GM20431 (cell line): ENCODE data around the gene PRDM4.
"Not testable (repeated sequence)": the region's sequence is repeated elsewhere in the genome, so short reads cannot be mapped to it uniquely, and the experiment has no call there.

Source experiments
- in situ Hi-C: fragments of 300-500 bp; cut with MseI, MboI; formaldehyde crosslinking; loops from one replicate; pipeline ENCODE4 v1.15.0; 2020; ENCODE audit warnings: low sequenced_read_pairs; ENCODE audit not compliant: unreplicated experiment

PRDM4 gene

DNA sequence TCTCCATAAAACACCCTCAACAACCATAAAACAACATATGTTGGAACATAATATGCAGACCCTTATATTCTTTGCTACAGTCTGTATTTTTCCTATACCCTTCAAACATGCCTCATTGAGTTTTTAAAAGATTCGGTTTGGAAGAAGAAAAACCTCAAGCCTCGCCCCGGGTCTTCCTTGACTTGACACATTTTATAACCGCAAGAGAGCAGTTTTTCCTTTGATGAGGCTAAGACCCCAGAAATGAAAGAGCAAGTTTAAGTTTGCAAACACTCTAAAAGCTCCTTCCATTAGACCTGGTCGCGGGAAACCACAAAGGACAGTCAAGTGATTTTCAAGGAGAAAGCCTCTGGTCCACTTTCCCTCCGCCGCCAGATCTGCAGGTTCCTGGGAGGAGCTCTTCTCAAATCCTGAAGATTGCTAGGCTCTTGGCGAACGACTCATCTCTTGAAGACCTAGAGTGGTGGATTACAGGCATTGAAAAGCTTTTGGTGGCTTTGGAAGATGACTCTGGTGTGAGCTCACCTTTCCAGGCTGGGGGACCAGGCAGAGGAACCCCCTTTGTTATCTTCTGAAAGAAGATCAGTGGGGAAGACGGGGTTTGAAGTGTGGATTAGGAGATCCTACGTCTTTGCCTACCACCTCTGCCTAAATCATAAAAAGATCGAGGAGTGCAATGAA, 13.6 kb upstream of the PRDM4 start, which contains the start of gene ASCL4:
Gene ASCL4, plus strand, starts transcription at position 356 of the 681 bp plus-strand sequence. CDS start 515 bp downstream, outside the sequence.
- in situ Hi-C loops: no loop called here

DNA sequence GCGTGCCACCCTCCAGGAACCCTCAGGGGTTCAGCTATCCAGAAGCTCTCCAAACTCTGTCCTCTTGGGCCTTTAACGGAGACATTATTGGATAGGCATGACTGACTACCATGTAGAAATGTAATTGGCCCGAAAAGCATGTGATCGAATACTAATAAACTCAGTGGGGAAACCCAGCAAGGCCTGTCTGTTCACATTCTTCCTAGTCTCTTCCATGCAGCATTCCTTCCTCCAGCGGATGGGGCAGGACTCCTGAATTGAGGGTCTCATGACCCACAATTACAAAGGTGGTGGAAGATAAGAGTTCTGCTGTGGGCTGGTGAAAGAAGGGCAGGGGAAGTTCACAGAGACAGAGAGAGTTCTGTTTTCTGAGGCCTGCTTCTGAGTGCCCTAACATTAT, 6.5 kb upstream of the PRDM4 start:
- in situ Hi-C loops: loop anchor here (10.0 kb wide), 1 partner anchor 117 kb away; no protein-coding TSS in a partner anchor

DNA sequence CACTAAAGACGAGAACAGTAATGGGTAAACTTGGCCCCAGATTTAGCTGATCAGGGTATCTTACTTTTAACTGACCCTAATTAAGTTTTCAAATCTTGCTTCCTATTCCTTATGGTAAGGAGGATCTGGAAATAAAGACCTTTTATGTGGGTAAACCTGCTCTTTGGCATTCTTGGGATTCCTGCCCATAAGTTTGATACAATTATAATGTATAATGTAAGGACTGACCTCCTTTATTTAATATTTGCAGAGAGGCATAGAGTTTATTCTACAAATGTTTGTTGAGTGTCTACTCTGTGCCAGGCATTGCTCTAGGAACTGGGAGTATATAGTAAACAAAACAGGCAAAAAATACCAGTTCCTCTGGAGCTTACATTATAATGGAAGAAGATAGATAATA, 4.4 kb upstream of the PRDM4 start:
- in situ Hi-C loops: loop anchor here (10.0 kb wide), 1 partner anchor 119 kb away; no protein-coding TSS in a partner anchor

DNA sequence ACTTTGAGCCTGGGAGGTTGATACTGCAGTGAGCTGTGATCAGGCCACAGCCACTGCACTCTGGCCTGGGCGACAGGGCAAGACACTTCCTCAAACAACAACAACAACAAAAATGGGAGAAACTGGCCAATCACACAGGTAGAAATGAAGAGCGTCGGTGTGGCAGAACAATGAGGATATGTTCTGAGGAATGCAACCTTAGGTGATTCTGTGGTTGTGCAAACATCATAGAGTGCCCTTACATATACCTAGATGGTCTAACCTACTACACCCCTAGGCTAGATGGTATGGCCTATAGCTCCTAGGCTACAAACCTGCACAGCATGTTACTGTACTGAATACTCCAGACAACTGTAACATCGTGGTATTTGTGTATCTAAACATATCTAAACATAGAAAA, 3.7 kb upstream of the PRDM4 start:
- in situ Hi-C loops: loop anchor here (10.0 kb wide), 1 partner anchor 120 kb away; no protein-coding TSS in a partner anchor

DNA sequence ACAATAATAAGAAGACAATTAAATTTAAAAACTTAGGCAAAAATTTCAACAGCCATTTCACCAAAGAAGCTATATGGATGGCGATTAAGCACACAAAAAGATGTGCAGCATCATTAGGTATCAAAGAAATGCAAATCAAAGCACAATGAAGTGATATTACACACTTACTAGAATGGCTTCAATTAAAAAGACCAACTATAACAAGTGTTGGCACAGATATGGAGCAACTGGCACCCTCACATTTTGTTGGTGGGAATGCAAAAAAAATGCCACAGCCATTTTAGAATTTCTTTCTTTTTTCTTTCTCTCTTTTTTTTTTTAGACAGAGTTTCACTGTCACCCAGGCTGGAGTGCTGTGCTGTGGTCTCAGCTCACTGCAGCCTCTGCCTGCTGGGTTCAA, 1.9 kb upstream of the PRDM4 start:
- in situ Hi-C loops: loop anchor here (10.0 kb wide), 1 partner anchor 122 kb away; no protein-coding TSS in a partner anchor

DNA sequence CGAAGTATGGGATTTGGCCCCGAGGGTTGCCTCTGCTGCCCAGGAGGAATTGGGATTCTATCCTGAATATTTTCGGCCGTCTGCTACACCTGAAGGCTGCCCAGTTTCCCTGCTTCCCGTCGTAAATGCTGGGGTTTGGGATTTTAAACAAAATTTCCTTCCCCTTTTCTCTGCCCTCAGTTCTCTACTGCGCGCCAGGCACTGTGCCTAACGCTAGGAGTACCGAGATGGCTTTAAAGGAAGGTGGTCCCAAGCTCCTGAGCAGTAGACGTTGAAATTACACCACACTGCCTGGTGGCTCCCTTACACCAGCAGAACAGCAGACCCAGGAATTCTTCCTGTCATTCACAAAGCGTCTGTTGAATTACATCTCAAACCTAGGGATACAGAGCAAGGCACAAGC, 566 bp upstream of the PRDM4 start:
- in situ Hi-C loops: loop anchor here (10.0 kb wide), 1 partner anchor 123 kb away; no protein-coding TSS in a partner anchor

DNA sequence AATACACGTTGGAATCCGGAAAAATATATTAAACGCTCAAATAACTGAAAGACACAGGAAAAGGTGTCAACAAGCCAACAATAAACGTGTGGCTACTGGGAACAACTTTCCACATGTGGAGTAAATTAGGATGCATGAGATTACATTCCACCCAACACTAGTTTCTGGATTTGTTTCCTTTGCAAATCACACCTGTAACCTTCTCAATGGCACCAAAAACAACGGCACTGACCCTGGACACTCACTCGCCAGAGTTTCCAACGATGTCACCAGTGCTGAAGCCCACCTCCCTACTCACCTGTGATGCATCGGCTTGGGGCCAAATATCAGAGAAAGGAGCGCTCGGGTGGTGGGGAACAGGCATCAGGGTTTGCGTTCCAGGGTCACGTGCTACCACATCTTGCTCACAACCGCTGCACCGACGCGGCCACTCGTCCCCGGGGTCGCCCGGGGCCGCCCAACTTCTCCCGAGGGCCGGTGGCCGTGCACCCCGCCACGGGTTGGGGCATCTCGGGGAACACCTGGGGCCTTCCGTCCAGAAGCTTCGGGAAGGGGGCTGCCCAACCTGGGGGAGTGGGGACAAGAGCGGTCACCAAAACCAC, 629 bp downstream of the PRDM4 start:
- in situ Hi-C loops: loop anchor here (10.0 kb wide), 1 partner anchor 124 kb away; no protein-coding TSS in a partner anchor

DNA sequence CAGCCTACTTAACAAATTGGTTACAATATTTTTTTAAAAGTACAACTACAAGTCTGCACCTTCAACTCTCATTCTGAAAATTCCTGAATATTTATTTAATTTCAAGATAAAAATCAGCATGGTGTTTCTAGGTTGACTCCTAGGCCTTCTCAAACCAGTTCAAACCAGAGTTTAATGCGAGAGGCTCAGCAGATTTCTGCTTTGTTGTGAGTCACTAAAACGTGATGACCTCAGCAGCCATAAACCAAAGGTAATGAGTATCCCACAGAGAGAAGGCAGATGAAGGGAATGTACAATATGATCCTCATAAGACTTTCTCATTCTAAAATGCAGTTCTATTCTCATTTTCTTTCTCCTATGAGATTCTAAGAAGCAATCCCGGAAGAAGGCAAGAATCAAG, 1.5 kb downstream of the PRDM4 start:
- in situ Hi-C loops: no loop called here

DNA sequence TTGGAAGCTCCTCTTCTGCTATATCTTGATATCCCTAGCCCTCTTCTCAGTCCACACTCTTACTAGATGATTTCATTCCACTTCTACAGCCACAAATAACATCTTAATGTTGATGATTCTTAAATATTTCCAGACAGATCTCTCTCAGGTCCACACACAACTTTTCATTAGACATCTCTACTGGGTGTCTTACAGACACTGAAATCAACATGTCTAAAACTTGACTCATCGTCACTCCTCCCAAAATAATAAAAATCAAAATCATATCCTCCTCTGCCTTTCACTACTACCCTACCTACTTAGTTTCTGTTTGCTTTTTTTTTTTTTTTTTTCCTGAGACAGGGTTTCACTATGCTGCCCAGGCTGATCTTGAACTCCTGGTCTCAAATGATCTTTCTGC, 11.9 kb downstream of the PRDM4 start:
- in situ Hi-C loops: no loop called here

DNA sequence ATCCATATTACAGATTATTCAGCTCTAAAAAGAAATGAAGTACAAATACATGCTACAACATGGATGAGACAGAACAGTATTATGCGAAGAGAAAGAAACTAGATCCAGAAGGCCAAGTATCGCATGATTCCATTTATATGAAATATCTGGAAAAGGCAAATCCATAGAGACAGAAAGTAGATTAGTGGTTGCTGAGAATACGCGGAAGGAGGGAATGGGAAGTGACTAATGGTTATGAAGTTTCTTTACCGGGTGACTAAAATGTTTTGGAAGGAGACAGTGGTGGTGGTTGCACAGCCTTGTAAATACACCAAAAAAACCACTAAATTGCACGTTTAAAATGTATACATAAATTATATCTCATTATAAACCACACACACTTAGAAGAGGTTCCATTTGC, 12.5 kb downstream of the PRDM4 start:
- in situ Hi-C loops: no loop called here

DNA sequence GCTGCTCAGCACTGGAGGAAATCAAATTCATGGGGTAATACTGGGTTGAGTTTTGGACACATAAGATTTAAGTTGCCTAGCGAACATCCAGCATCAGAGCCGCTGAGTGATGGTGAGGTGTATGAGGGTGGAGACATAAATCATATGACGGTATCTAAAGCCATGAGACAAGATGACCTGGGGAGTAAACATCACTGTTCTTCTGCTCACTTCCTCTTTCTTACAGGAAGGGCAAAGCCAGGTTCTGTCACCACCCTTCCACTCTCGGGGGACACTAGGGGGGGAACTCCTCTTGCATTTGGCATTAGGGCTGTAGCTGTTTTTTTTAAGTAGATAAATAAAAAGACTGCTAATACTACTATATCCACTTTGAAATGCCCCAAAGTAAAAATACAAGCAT, 24.0 kb downstream of the PRDM4 start:
- in situ Hi-C loops: no loop called here

DNA sequence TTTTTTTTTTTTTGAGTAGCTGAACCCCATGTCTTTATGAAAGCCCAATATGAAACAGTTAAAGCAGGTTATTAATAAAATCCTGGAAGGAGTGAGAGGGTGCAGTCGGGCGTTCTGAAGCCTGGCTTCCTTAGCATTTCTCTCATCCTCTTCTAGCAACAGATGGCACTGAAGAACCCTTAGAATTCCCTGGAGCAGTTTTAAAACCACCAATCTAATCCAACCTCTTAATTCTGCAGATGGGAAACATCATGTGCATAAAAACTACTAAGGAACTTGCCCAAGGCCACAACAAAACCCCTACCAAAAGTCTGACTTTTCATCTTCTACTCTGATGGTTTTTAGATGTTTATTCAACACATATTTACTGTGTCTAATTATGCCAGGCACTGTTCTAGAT, 25.2 kb downstream of the PRDM4 start:
- in situ Hi-C loops: no loop called here

DNA sequence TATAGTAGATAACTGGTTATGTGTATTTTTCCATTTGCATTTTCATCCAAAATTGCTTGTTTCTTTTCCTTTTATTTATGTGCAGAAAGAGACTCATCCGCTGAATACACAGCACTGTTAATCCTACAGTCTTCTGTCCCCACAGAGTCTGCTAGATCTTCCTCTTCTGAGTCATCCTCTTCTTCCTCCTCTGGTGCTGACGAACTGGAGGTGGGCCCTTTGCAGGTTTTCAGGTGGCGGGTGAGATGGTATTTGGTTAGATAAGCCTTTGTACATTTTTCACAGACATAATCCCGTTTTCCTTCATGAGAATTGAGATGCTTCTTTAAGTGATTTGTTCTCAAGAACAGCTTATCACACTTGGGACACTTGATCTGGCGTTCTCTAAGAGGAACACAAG, 26.8 kb downstream of the PRDM4 start:
- in situ Hi-C loops: no loop called here

DNA sequence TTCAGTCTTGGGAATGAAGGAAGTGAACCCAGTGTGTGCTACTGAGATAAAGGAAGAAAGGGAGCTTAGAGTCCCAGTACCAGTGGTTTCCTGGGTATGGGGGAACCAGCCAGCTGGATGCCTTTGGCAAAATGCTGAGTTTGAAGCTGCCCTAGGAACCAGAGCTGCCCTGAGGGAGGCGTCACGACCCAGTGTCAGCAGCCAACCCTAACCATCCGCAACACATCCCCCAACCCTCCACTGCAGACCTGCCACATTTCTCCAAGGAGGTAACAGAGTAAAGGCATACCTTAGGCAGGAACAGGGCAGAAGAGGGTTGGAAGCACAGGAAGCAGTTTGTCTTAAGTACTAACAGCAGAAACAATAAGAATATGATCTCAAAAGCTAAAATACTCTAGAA, 28.6 kb downstream of the PRDM4 start:
- in situ Hi-C loops: no loop called here

DNA sequence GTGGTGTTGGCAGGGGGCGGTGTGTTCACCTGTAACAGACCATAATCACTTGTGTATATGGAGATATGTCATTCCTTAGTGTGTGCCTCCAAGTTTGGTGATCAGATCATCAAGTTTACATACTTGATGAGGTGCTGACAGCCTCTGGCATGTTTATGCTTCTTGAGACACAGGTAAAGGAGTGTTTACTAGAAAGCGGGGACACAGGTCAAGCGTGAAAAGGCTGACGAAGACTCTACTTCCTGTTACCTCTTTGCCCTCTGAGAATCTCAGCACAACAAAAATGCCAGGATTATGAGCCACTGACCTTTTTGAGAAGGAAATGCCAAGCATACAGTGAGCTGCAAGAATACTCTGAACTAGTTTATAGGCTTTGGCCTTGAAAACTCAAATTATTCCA, 29.6 kb downstream of the PRDM4 start:
- in situ Hi-C loops: no loop called here

DNA sequence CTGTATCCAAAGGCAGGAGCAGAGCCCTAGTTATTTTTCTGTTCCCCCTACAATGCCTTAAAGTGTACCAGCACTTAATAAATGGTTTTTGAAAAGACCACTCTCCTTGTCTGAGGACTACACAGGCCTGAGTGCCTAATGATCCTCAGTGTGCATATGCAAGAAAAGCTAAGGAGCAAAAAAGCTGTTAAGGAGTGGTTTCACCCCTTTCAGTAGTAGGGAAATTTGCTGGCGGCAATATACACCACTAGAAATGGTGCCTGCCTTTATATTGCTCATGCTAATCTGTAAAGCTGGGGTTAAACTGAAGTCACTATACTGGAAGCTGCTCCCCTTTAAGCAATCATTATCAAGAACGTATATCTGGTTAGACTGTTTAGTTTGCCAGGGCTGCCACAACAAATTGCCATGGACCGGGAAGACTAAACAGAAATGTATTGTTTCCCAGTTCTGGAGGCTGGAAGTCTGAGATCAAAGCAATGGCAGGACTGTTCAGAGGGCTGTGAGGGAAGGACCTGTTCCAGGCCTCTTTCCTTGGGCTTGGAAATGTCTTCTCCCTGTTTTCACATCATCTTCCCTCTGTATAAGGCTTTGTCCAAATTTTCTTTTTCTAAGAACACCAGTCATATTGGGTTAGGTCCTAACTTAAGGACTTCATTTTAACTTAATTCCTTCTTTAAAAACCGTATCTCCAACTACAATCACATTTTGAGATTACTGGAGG, 30.2 kb downstream of the PRDM4 start:
- in situ Hi-C loops: no loop called here

DNA sequence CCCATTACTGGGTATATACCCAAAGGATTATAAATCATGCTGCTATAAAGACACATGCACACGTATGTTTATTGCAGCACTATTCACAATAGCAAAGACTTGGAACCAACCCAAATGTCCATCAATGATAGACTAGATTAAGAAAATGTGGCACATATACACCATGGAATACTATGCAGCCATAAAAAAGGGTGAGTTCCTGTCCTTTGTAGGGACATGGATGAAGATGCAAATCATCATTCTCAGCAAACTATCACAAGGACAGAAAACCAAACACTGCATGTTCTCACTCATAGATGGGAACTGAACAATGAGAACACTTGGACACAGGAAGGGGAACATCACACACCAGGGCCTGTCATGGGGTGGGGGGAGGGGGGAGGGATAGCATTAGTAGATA, 33.2 kb downstream of the PRDM4 start:
- in situ Hi-C loops: not testable (repeated sequence)

DNA sequence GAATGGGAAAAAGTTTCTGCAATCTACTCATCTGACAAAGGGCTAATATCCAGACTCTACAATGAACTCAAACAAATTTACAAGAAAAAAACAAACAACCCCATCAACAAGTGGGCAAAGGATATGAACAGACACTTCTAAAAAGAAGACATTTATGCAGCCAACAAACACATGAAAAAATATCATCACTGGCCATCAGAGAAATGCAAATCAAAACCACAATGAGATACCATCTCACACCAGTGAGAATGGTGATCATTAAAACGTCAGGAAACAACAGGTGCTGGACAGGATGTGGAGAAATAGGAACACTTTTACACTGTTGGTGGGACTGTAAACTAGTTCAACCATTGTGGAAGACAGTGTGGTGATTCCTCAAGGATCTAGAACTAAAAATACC, 33.6 kb downstream of the PRDM4 start:
- in situ Hi-C loops: not testable (repeated sequence)

DNA sequence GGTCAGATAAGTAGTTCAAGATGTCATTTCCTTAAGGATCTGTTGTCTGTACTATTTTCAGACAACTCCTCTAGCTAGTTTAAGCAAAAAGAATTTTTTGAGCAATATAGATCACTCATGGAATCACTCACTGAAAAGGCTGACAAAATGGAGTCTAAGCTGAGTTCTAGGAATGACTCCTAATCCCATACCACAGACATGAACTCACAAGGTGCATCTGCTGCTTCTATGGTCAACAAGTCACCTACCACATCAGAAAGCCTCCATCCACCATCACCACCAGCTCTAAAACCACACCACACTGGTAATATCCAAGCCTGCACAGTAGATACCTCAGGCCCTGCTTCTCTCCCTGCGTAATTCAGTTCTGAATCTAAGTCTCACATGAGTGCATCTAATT, 42.3 kb downstream of the PRDM4 start:
- in situ Hi-C loops: no loop called here

DNA sequence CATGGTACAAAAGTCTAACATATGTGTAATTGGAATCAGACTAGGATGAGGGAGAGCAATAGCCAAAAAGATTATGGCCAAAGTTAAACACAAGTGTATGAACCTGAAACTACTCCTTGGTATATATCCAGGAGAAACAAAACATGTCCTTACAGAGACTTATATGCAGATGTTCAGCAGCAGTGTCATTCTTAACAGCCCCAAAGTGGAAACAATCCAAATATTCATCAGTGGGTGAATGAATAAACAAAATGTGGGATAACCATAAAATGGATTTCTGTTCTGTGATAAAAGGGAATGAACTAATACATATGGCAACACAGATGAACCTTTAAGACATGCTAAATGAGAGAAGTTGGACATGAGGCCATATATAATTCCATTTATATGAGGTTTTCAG, 45.2 kb downstream of the PRDM4 start:
- in situ Hi-C loops: no loop called here

DNA sequence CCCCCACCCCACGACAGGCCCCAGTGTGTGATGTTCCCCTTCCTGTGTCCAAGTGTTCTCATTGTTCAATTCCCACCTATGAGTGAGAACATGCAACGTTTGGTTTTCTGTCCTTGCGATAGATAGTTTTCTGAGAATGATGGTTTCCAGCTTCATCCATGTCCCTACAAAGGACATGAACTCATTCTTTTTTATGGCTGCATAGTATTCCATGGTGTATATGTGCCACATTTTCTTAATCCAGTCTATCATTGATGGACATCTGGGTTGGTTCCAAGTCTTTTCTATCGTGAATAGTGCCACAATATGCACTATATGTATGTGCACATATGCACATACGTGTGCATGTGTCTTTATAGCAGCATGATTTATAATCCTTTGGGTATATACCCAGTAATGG, 55.4 kb downstream of the PRDM4 start:
- in situ Hi-C loops: not testable (repeated sequence)
